HG02973 (cell line): ENCODE measurements around the gene NDRG2.

Experiments
- ATAC-seq: cut with Tn5 transposase; IDR thresholded peaks from one replicate; pipeline ENCODE4 v1.9.1; 2021; ENCODE audit warnings: moderate library complexity; ENCODE audit not compliant: unreplicated experiment

Gene NDRG2

GRCh38 chr14:21037156-21037555 lies 12.3 kb upstream of the NDRG2 start:
- ATAC-seq, result no peak

GRCh38 chr14:21036751-21037150 lies 11.9 kb upstream of the NDRG2 start:
- no peak for ATAC-seq

GRCh38 chr14:21034707-21035106 lies 9.8 kb upstream of the NDRG2 start, which contains the start of gene RNASE13:
RNASE13 (minus strand) TSS chr14:21034807; CDS start chr14:21034288, 519 bp downstream.
- no peak for ATAC-seq

- no peak for ATAC-seq
These were observed 8.4 kb upstream of the NDRG2 start for GRCh38 chr14:21033133-21033698.

GRCh38 chr14:21032326-21033132 lies 7.7 kb upstream of the NDRG2 start:
- ATAC-seq, result no peak

- ATAC-seq, result no peak
These were observed 5.7 kb upstream of the NDRG2 start for GRCh38 chr14:21030531-21030930.

- no peak for ATAC-seq
These were observed 5.1 kb upstream of the NDRG2 start, which contains the start of gene TPPP2 for GRCh38 chr14:21029917-21030316. TPPP2 (plus strand) TSS chr14:21030217; CDS start chr14:21030582, 365 bp downstream.

- ATAC-seq, result no peak
These were observed 2.1 kb upstream of the NDRG2 start for GRCh38 chr14:21026988-21027315.

GRCh38 chr14:21026274-21026987 lies 1.6 kb upstream of the NDRG2 start:
- ATAC-seq, result no peak

GRCh38 chr14:21025371-21026273 lies 761 bp upstream of the NDRG2 start:
- no peak for ATAC-seq

GRCh38 chr14:21023817-21024584 lies 860 bp downstream of the NDRG2 start:
- ATAC-seq, result no peak

- ATAC-seq, result no peak
These were observed 1.7 kb downstream of the NDRG2 start for GRCh38 chr14:21023174-21023573.

- ATAC-seq, result no peak
These were observed 2.2 kb downstream of the NDRG2 start for GRCh38 chr14:21022686-21023085.

- ATAC-seq, result no peak
These were observed 3.8 kb downstream of the NDRG2 start for GRCh38 chr14:21020977-21021545.

- ATAC-seq, result no peak
These were observed 5.5 kb downstream of the NDRG2 start for GRCh38 chr14:21019366-21019765.

GRCh38 chr14:21018781-21019180 lies 6.1 kb downstream of the NDRG2 start:
- no peak for ATAC-seq

- ATAC-seq, result no peak
These were observed 6.6 kb downstream of the NDRG2 start for GRCh38 chr14:21018286-21018685.

- no peak for ATAC-seq
These were observed 7.2 kb downstream of the NDRG2 start for GRCh38 chr14:21017528-21018245.
